GM19351 (cell line): ENCODE results near the gene PIM2.
A peak's percentile ranks its signal among the peaks of the same experiment; 100 is the strongest.
"Not testable (repeated sequence)": the region's sequence is repeated elsewhere in the genome, so short reads cannot be mapped to it uniquely, and the experiment has no call there.

ENCODE experiments used
- ATAC-seq: cut with Tn5 transposase; IDR thresholded peaks from one replicate; pipeline ENCODE4 v1.9.1; 2021; ENCODE audit warnings: mild to moderate bottlenecking, moderate library complexity; ENCODE audit not compliant: unreplicated experiment

PIM2 gene

DNA sequence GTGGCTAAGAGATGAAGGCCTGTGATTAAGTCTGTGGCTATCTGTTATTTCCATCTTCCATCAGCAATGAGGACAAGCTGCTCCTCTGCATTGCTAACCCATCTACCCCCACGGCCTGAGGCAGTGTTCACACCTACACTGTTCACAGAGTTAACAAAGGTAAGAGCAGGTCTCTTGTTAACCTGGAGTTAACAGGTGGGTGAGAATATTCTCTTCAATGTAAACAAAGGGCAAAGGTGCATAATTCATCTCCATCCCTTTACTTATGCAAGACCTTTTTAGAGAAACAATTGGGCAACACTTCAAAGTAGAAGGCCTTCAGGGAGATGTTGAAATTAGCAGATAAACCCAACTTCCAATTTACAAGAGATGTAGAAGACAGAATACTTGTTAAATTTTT lies 10.2 kb downstream of the PIM2 start:
- no peak for ATAC-seq

DNA sequence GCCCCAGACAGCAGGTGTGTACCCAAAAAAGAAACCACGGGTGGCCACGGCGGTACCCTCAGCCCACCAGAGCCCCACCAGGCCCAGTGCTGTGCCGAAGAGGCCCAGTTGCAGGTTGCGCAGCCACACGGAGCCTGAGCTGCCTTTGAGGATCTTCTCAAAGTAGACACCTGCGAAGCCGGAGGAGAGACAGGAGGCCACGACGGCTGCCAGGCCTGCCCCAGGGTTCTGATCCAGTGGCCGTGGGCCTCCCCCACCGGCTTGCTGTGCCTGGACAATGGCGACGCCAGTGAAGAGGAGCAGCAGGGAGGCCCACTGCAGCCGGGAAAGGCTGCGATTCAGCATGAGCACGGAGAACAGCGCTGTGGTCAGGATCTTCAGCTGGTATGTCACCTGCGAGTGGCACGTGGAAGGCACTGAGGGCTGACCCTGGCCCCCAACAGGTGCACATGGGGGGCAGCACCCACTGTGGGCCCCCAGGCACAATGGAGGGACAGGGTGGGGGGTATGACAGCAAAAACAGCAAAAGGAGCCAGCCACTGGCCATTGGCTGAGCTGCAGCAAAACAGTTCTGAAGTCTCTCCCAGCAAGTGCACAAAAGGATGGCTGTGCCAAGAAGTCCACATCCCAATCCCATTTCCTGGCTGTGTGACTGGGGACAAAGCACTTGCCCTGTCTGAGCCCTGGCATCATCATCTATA lies 13.6 kb downstream of the PIM2 start:
- no peak for ATAC-seq

DNA sequence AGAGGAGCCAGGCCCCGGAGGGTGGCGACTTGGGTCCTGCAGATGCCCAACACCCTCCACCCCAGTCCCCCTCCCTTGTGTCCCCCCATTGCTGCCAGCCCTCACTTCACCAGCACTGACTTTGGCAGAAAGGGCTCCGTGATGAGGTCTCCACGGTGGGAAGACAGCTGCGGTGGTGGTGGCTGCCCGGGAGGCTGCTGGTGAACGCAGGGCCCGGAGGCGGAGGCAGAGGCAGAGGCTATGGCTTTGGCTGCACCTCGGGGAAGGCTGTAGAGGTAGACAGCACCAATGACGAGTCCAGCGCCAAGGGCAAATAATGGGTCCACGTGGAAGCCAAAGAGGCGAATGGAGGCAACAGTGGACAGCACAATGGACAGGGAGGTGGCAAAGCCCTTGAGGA lies 14.2 kb downstream of the PIM2 start:
- ATAC-seq = no peak

DNA sequence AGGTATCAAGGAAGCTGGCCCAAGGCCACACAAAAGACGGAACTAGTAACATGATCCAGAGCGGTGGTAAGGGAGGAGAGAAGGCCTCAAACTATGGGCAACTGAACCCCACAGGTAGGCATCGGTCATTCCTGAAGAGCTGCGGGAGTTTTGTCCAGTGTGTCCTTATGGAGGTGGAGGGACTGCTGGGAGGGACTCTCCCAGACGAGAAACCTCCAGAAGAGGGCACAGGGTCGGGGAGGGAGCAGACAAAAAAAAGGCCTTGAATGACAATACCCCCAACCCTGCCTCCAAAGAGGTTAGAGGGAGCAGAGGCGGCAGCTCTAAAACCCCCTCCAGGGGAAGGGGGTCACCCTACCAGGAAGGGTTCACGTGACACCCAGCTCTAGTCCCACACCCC lies 14.6 kb downstream of the PIM2 start:
- no peak for ATAC-seq

DNA sequence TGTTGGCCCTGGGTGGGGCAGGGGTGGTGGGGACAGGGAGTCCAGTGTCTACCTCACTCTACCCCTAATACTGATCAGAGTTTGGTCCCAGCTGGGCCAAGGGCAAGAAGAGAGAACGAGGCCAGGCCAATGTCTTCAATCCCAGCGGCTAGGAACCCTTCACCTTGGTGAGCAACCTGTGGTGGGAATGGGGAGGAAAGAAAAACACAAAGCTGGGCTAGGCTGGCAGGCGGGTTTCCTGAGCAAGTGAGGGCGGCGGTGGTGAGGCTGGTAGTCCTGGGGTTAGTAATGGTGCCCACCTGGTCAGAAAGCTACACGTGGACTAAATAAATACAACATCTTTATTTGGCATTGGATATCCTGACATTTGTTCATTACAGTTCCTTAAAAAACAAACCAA lies 15.5 kb downstream of the PIM2 start:
- no peak for ATAC-seq

DNA sequence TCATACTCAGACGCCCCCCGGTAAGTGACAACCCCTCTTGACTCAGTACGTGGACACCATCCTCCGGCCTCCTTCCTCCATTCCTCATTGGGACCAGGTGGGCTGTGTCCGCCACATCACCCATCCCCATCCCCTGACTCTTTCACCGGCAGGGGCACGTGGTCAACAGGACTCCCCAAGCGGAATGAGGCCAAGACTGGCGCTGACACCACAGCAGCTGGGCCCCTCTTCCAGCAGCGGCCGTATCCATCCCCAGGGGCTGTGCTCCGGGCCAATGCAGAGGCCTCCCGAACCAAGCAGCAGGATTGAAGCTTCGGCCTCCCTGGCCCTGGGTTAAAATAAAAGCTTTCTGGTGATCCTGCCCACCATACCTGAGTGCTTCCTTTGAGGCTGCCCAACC lies 16.0 kb downstream of the PIM2 start:
- no peak for ATAC-seq

DNA sequence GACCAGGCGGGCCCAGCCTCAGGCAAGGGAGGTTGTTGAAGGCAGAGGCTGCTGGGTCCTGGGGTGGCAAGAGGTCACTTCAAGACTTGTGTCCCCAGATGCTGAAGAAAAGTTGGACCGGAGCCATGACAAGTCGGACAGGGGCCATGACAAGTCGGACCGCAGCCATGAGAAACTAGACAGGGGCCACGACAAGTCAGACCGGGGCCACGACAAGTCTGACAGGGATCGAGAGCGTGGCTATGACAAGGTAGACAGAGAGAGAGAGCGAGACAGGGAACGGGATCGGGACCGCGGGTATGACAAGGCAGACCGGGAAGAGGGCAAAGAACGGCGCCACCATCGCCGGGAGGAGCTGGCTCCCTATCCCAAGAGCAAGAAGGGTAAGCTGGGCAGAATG lies 16.7 kb downstream of the PIM2 start:
- no peak for ATAC-seq

DNA sequence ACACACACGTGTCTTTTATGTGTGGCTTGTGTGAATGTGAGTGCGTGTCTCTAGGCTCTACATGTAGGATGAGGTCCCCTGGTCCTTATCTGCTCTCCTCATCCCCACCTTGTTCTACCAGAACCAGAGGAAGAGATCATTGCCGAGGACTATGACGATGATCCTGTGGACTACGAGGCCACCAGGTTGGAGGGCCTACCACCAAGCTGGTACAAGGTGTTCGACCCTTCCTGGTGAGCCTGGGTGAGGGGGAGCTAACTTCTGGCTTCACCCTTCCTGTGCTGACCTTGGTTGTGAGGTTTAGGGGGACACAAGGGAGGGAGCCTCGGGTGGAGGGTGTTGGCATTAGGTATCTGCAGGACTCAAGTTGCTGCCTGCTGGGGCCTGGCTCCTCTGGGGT lies 17.8 kb downstream of the PIM2 start:
- no peak for ATAC-seq

DNA sequence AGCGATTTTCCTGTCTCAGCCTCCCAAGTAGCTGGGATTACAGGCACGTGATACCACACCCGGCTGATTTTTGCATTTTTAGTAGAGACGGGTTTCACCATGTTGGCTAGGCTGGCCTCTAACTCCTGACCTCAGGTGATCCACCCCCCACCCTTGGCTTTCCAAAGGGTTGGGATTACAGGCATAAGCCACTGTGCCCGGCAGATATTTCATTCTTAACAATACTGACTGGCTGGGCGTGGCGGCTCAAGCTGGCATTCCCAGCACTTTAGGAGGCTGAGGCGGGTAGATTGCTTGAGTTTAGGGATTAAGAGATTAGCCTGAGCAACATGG lies 19.8 kb downstream of the PIM2 start:
- ATAC-seq = no peak

DNA sequence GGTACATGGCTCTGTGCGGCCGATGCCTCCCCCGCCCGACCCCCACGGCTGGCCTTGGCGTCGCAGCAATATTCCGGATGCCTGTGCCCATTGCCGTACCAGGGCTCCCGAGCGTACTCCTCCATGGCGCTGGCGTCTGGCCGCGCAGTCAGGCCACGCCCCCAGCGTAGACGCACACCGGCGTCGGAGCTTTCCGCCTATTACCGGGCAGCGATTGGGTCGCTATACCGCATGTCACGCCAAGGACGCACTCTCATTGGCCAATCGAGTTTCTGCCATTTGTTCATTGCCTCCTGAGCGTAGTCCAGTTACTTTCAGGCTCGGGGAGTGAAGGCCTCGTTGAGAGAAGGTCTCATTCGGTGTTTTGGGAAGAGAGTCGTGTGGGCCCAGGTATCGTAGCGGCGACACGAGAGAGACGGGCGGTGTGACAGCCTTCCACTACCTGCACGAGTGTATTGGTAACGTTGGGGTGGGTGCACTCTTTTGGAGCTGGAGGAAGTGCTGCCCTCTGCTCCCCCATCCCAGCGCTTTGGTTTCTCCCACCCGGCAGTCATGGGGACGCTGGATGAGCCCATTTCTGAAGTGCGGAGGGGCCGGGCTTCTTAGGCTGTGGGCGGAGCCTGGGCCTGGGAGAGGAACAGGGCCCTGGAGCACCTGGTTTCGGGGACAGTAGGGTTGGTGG lies 21.1 kb downstream of the PIM2 start, which contains the start of the genes PQBP1 and TIMM17B:
Gene PQBP1, plus strand, starts transcription at position 306 of the 682 bp plus-strand sequence. CDS start 580 bp downstream, outside the sequence.
Gene TIMM17B, minus strand, starts transcription at position 144 of the 682 bp plus-strand sequence. Its CDS starts 19 bp downstream, at position 125.
- ATAC-seq = peak; percentile 89

DNA sequence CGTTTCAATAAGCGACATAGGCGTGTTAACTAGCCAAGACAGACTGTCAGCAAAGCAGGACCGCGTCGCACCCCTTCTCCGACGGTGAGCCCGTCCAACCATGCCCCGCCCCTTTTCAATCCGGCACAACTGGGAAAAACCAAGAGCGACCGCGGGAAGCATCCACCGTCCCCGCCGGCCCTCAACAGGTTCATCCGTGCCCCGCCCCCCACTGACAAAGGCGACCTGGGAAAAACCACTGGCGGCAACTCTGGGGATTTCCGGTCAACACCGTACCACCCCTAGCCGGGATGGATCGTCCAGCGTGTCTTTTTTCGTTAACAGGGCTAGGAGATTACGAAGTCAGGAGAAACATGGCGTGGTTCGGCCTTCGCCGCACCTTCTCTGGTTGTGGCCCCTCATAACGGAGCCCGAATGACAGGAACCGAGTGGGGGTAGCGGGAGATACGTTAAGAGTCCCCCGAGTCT lies 21.6 kb downstream of the PIM2 start:
- peak; percentile 8 for ATAC-seq

DNA sequence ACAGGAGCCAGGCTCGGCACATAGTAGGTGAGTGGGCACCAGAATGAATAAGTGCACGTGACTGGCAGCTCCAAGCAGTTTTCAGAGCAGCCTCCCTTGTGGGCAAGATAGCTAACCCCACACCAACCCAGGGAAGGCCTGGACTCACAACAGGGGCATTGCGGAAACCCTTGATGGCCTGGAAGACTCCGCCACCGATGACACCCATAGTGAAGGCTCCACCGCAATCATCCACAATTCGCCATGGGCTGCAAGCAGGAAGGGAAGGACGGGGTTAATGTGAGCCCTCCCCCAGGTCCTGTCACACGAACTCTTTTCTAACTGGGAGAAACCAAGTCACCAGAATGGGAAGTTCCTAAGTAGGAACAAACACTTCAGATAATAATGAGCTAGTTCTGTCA lies 22.2 kb downstream of the PIM2 start:
- no peak for ATAC-seq

DNA sequence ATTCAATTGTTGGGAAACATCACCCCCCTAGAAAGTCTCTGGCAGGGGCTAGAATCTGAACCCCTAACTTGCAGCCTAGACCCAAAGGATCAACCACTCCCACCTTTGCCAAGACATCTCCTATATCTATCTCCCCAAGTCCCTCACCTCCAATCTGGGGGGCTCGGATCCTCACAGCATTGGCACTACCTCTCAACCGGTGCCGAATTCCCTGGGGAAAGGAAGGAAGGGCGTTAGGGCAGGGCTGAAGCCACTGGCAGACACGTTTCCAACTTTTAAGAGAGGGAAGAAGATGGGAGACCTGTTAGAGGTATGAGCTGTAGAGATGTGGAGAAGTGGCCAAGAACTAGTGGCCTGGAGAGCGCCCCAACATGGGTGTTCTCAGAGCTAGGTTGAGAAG lies 23.9 kb downstream of the PIM2 start:
- no peak for ATAC-seq

DNA sequence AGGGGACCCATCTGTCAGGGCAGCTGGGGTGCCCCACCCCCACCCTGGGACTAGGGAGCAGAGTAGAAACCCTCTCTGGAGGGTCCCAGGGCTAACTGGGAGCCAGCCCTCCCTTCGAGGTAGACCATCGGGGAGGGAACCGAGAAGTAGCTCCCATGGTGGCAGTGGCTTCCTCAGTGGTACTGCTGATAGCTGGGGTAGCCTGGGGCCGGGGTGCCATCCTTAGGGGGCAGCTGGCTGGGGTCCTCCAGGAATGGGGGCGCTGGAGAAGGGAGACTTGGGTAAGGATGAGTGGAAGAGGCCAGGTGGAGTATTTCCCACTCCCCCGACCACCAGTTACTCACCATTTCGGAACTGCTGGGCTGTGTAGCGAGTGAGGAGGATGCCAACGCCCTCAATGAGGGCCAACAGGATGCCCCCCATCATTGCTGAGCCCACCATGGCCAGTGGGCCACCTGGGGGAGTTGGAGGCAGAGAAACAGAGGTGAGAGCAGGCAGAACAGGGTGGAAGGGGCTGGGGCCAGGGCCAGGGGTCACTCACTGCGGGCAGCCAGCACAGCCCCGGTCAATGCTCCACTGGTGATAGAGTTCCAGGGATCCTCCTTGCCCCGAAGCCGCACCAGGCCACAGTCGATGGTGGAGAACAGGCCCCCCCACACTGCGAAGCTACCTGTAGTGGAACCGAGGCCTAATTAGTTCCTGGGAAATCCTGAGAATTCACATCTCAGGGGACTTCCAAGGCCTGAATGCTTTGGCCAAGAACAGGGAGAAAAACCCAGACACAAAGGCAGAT lies 25.1 kb downstream of the PIM2 start:
- no peak for ATAC-seq

DNA sequence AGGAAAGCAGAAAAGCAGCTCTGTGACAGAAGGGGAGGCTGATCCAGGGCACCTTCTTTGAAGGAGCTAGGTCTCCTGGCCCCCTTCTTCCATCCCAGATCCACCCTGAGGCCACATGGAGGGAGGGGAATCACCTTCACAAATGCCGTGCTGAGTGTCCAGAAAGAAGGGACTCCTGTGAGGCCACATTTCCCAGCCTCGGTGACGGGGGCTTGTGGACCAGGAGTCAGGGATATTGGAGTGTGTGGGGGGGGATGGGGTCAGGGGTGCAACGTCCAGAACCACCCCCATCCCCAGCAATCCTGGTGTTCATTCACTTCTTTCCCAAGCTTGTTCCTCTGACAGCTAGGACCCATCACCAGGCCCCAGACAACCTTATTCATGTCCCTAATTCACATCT lies 25.9 kb downstream of the PIM2 start:
- no peak for ATAC-seq

DNA sequence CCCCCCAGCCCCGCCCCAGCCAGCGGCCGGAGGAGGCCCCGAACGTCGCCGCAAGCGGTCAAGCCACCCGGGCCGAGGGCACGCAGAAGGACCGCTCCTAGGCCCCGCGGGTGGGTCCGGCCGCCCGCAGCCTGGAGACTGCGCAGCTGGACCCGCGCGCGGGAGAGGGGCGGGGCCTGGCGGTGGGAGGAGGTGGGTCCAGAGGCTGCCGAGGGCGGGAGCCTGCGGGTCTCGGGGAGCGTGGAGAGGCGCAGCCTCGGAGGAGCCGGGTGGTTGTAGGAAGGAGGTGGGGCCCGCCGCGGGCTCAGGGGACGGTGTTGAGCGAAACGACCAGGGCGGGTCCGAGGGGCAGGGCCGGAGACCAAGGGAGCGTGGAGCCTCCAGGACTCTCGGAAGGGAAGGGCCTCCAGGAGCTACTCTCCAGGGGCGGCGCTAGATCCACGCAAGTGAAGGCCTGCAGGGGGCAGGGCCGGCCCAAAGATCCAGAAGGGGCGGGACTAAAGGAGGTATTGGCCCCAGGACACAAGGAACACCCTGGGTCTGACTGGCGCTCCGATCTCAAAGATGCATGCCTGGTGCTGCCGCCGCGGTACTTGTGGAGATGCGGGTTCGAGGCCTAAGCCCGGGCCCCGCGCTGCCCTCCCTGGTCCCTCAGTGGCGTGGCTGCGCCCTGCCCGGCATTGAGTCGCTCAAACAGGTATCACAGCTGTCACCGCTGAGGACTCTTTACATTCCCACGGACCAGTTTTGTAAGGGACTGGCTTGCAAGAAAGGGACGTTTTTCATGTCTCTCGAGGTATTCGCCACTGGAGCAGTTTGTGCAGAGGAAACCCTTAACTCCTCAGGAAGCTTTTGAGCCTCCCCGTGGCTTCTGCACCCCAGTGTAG lies 27.2 kb downstream of the PIM2 start:
- ATAC-seq = peak; percentile 80

DNA sequence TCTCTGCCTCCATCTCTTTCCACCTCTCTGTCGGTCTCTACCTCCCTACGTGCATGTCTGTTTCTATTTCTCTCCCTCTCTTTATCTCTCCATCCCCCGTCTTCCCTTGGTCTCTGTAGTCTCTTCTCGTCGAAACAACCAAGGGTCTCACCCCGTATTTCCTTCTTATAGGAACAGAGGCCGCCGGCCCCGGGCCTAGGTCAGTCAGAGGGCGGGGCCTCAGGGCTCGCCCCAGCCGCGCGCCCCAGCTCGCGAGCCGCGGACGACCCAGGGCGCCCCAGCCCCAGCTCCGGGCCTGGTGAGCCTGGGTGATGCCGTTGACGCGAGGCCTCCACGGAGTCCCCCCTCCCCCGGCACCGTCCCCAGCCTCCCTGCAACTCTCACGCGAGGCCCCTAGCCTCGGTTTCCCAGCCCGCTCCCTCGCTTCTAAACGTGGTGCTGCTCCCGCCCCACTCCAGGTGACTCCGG lies 27.9 kb downstream of the PIM2 start:
- ATAC-seq = peak; percentile 38

DNA sequence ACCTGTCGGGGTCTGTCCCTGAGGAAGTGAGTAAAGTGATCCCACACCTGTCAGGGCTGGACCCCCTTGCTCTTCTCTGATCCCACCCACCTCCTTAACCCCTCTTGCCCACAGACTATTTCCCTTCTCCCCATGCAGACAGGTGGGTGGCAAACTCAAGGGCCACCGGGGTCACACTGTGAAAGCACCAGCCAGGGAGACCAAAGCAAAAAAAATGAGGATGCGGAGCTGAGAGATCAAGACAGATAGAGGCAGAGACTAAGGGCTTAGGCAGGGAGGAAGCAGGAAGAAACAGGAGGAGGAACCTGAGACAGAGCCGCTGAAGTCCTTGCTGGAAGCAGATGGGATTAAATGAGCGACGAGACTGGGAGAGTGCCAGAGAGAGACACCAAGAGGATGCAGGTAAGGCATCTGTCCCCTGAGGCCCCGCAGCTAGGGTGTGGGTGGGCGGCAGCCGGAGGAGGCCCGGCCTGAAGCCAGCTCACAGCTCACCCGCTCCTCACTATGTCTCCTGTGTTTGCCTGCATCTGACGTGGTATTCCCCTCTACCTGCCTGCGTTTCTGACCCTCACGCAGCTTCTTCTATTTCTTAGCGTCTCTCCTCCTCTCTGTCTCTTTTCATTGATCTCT lies 28.4 kb downstream of the PIM2 start:
- ATAC-seq = no peak

DNA sequence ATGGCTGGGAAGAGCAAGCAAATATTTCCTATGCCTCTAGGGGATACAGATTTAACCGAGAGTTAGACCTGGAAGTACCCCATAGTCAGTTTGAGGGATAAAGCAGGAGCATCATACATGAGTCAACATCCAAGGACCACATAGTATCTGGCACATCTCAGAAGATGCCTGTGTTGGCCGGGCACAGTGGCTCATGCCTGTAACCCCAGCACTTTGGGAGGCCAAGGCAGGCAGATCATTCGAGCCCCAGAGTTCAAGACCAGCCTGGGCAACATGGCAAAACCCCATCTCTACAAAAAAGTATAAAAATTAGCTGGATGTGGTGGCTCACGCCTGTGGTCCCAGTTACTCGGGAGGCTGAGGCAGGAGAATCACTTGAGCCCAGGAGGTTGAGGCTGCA lies 32.2 kb downstream of the PIM2 start:
- ATAC-seq = not testable (repeated sequence)

DNA sequence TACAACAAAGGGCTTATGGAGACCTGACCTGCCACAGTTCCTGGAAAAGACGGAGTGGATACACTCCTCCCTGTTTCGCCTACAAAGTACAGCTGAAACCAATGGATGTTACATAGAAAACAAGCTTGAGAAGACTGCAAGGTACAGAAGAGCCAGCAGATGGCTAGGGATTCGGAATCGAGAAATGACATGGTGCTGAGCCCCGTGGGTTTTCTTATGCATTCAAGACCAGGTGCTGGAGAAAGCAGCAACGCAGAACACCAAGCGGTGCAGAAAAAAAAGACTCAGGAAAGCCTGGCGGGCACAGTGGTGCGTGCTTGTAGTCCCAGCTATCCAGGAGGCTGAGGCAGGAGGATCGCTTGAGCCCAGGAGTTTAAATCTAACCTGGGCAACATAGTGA lies 35.1 kb downstream of the PIM2 start:
- no peak for ATAC-seq
